GM08714 (cell line): Measurements from ENCODE around the gene ABCA12.

Experiments
- H3K4me3 ChIP-seq: fragments of 200-500 bp; sonication (Bioruptor generic); 2 replicates; pipeline ENCODE4 v1.5.1; 2014; ENCODE audit warnings: mild to moderate bottlenecking, low read length, inconsistent platforms
- ZNF274 ChIP-seq: IDR thresholded peaks from 2 replicates; pipeline ENCODE4 v1.6.1; 2012; ENCODE audit warnings: mild to moderate bottlenecking, low read depth, low read length

ABCA12 gene

DNA sequence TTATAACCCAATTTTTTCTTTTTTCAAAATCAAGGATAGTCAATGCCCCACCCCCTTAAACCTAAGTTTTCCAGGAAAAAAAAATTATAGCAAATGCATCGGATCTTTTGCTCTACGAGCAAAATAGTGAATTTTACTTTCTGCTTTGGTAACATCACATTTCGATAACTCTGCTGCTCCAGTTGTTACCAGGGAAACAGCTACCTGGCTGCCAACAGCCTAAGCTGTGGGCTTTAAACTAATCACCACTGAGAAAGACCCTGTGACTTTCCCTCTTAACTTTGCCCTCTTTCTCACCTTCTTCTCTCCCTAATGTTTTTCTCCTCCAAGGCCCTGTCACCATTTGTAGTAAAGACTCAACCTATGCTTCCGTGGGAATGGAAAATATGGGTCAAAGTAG lies 145.5 kb downstream of the ABCA12 start:
- no peak for TF ChIP-seq ZNF274
- H3K4me3 ChIP-seq = no peak overlapping the region

DNA sequence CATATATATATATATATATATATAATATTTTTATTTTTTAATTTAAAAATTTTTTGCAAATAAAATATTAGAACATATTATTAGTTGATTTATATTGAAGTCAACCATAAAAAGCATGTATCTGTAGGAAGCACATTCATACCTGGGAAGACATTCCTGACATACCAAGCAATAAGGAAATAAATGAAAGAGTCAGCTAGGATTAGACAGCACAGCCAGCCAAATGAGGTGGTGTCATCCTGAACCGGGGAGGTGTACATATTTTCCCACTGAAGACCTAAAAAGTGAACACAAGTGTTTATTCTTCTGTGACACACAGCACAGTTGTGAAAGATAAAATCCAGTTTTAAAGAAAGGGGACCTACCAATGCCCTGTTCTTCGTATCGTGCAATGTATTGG lies 149.2 kb downstream of the ABCA12 start:
- TF ChIP-seq ZNF274 = no peak
- H3K4me3 ChIP-seq = no peak overlapping the region

- TF ChIP-seq ZNF274 = no peak
These were observed 151.2 kb downstream of the ABCA12 start for GRCh38 chr2:214987261-214987660.

DNA sequence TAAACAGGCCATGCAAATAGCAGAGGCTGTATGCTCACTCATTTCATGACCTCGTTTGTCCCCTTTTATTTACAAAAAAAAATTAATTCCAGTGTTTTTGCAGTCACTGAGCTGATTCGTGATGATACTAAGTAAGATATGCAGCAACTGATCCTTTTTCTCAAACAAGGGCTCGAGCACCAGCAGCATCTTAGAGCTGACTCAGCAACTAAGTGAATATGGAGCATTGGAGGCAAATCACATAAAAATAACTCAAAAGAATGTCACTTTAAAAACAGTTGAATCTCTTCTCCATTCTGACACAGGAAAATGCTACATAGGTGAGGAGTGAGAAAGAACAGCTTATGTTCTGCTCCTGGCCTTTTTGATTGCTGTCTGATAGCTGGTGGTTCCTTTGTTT lies 152.8 kb downstream of the ABCA12 start:
- no peak overlapping the region for H3K4me3 ChIP-seq
- no peak for TF ChIP-seq ZNF274

More at GRCh38 chr2:214987261-214987660, 151.2 kb downstream of the ABCA12 start:
- H3K4me3 ChIP-seq = no peak overlapping the region

DNA sequence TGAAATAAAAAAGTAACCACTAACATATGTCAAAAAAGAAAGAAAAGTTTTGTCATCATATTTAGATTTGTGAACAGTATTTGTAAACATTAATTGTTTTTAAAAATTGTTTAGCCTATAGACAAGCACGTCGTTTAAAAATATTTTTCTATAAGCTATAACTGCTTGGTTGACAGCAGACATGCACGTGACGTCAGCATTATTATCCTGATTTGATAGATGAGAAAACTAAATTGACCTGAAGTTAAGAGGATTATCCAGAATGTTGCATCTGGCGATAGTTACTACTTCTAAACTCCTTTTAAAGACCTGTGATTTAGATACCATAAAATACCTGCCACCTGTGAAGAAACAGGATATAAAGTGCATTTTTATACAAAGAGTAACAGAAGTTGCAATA lies 172.0 kb downstream of the ABCA12 start:
- no peak overlapping the region for H3K4me3 ChIP-seq
- no peak for TF ChIP-seq ZNF274

GRCh38 chr2:214960677-214961076 lies 177.7 kb downstream of the ABCA12 start:
- no peak for TF ChIP-seq ZNF274
- no peak overlapping the region for H3K4me3 ChIP-seq

GRCh38 chr2:214946949-214947348 lies 191.5 kb downstream of the ABCA12 start:
- no peak overlapping the region for H3K4me3 ChIP-seq
- no peak for TF ChIP-seq ZNF274

GRCh38 chr2:214934006-214934405 lies 204.4 kb downstream of the ABCA12 start:
- no peak overlapping the region for H3K4me3 ChIP-seq
- no peak for TF ChIP-seq ZNF274

DNA sequence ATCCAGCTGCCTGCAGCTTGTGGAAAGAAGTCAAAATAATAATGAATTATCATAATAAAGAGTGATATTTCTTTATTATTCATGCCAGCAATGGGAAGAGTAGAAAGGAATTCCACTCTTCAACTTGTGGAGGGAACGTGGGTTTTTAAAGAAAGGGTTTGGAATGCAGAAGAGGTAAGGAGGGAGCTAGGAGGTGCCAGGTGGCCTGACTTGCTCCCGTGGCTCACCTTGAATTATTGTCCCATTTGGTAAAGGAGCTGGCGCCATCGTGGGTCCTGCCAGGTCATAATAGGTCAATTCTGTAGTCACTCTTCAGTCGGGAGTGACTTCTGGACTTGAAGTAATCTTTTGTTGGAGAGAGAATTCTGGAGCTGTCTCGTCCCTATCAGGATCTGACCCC lies 233.8 kb downstream of the ABCA12 start:
- TF ChIP-seq ZNF274 = no peak
- no peak overlapping the region for H3K4me3 ChIP-seq

DNA sequence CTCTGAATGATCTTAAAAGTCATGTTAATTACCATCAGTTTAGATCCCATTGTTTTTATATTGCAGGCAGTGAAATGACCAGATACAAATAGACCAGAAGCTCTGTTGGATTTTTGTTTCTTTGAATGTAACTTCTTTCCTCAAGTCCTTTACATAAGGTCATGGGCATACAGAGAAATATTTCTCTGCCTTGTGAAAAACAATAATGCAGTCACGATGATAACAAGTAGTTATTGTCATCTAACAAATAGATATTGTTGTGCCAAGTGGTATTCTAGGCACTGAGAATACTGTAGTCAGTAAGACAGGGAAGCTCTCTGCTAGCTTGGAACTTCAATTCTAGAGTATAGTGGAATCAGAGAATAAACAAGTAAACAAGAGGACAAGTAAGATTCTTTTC lies 234.2 kb downstream of the ABCA12 start:
- TF ChIP-seq ZNF274 = no peak
- H3K4me3 ChIP-seq = no peak overlapping the region

GRCh38 chr2:214902286-214902685 lies 236.1 kb downstream of the ABCA12 start:
- no peak for TF ChIP-seq ZNF274
- no peak overlapping the region for H3K4me3 ChIP-seq

DNA sequence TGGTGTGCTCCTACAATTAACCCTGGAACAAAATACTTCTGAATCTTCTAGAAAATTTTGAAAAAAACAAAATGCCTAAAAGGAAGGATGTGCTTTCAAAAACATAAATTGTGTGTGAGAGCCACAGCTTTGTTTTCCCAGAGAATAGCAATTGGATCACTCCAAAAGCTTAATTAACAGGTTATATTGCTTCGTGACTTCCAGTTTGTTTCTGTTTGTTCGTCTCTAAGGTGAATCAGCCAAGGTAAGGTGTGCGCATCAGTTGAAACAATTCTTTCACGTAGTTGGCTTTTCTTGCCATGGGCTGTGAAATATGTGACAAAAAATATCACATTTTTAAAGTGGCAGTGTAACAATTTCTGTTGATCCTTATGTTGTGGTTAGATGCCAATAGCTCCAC lies 238.7 kb downstream of the ABCA12 start:
- H3K4me3 ChIP-seq = no peak overlapping the region
- no peak for TF ChIP-seq ZNF274

DNA sequence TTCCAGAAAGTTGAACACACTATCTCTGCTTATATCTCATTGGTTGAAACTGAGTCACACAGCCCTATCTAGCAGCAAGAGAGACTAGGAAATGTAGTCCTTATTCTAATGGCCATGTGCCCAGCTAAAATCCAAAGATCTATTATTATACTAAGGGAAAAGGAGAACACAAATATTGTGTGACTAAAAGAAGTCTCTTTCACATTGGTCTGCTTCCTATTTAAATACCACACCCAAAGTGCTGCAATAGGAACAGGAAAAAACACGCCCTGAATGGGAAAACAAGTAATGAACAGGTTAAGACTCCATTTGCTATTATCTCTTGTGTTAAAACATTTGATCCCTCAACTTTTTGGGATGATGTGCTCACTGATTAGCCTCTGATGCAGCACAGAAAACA lies 242.2 kb downstream of the ABCA12 start:
- TF ChIP-seq ZNF274 = no peak
- H3K4me3 ChIP-seq = no peak overlapping the region

GRCh38 chr2:214895469-214895868 lies 243.0 kb downstream of the ABCA12 start:
- H3K4me3 ChIP-seq = no peak overlapping the region
- TF ChIP-seq ZNF274 = no peak

GRCh38 chr2:214889301-214889700 lies 249.1 kb downstream of the ABCA12 start:
- no peak for TF ChIP-seq ZNF274
- H3K4me3 ChIP-seq = no peak overlapping the region

GRCh38 chr2:214881647-214882202 lies 256.7 kb downstream of the ABCA12 start:
- TF ChIP-seq ZNF274 = no peak

More at GRCh38 chr2:214881647-214882202, 256.7 kb downstream of the ABCA12 start:
- no peak overlapping the region for H3K4me3 ChIP-seq
